ENCODE results near the gene MIOX.

MIOX gene

GRCh38 chr22:50498322-50498890, 11.7 kb downstream of the MIOX start:
- peak; percentile 78 for DNase-seq

GRCh38 chr22:50500452-50500851, 13.8 kb downstream of the MIOX start:
- no peak for DNase-seq

- DNase-seq, result no peak
Observed at GRCh38 chr22:50502096-50502495, 15.4 kb downstream of the MIOX start.

DNA sequence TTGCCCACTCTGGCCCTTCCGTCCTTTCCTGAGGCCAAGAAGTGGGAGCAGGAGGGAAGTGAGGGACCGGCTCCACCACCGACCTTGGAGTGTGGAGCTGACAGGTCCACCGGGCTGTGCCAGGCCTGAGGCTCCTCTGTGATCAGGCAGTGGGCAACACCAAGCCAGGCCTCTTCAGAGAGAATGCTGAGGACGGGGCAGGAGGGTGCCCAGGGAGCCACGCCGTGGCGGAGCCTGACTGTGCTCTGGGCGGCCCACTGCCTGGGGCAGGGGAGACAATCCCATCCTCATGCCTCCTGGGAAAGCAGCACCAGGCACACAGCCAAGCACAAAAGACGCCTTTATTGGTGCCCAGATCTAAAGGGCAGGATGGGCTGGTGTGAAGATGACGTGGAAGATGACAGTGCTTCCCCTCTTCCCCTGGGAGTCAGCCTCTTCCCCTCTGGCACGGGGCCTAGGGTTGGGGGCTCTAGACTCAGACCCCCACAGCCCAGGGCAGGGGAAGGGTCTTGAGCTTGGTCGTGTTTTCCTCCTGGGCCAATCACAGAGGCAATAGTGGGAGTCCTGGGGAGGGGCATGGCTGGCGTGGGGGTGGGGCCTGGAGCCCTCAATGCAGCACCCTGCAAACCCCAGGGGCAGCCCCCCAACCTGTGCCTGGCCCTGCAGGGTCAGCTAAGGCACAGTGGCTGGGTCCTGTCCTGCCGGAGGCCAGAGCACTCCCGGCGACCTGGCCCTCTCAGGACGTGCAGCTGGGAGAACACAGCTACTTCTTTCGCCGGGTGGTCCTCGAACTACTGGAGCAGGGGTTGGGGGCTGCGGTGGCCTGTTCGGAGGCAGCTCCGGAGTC, 16.2 kb downstream of the MIOX start:
- no peak for DNase-seq

DNA sequence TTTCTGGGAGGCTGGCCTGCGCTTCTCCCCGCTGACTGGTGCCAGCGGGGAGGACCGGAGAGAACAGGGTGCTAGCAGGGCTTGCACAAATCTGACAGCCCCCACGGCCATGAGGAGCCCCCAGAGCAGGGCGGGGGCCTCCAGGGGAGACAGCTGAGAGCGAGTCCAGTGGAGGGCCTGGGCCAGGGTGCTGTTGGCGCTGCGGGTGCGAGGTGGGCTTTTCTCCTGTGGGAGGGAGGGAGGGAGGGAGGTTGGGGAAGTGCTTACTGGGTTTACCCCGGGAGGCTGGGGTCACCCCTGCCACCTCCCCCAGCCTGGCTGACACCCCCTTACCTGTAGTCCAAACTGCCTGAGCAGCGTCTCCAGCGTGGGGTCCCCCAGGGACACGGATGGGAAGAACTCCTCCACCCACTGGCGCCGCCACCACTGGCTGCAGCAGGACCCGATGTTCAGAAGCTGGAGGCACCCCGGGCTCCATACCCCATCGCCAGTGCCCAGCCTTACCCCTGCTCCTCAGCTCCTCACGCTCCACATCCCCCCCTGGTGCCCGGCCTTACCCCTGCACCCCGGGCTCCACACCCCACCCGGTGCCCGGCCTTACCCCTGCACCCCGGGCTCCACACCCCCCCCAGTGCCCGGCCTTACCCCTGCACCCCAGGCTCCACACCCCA, 17.0 kb downstream of the MIOX start:
- no peak for DNase-seq

GRCh38 chr22:50504369-50505211, 17.9 kb downstream of the MIOX start:
- peak; percentile 15 for DNase-seq

DNA sequence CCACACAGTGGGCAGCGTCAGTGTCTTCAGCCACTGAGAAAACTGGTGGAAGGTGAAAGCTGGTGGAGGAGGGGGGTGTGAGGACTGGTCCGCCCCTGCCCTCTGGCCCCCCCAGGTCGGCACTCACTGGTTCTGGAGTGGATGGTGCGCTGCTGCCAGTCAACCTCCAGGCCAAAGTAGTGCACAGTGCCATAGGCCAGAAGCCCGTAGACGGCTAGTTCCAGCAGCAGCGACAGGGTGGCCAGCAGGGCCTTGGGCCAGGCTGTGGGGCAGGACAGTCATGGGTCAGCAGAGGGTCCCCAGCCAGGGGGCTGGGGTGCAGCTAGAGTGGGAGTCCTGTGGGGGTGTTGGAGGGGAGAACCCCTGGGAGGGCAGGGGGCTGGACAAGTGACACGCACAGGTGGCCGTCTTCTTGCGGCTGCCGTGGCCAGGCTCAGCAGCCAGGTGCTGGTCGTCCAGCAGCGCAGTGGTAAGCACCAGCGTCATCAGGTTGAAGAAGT, 18.7 kb downstream of the MIOX start:
- no peak for DNase-seq

DNA sequence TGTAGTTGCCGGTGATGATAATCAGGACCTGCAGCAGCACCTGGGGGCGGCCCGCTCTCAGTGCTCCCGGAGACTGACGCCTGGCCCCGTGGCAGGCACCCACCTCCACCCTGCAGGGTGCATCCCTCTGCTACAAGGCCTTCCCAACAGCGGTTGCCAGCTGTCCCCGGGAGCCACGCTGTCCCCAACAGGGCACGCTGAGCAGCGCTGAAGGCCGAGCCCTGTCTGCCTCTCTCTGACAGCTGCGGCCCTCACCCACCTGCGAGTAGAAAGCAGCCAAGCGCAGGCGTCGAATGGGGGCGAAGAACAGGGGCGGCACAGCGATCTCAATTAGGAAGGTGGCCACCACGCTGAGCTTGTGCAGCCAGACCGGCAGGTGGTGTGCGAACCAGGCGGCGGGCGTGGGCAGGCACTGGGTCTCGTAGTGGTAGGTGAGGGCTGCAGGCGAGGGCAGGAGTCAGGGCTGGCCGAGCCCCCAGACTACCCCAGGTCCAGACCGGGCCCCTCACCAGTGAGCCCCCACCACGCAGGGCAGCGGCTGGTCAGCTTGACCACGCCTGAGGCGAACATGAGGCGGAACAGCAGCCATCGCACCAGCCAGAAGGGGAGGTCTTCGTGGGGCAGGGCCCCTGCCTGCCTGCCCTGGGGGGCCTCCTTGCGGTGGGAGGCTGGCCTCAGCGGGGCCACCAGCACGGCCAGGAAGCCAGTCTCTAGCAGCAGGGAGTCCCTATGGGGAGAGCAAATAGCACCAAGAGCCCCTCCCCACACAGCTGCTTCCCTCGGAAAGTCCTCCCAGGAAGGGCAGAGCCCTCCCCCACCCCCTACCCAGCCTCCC, 19.3 kb downstream of the MIOX start:
- peak; percentile 41 for DNase-seq

- peak; percentile 28 for DNase-seq
Observed at GRCh38 chr22:50506611-50507420, 20.2 kb downstream of the MIOX start.

GRCh38 chr22:50507421-50507990, 20.8 kb downstream of the MIOX start, which contains the start of gene LMF2:
Gene LMF2, minus strand, starts transcription at chr22:50507702. Its CDS starts 27 bp downstream, at chr22:50507675.
- DNase-seq, result peak; percentile 59

DNA sequence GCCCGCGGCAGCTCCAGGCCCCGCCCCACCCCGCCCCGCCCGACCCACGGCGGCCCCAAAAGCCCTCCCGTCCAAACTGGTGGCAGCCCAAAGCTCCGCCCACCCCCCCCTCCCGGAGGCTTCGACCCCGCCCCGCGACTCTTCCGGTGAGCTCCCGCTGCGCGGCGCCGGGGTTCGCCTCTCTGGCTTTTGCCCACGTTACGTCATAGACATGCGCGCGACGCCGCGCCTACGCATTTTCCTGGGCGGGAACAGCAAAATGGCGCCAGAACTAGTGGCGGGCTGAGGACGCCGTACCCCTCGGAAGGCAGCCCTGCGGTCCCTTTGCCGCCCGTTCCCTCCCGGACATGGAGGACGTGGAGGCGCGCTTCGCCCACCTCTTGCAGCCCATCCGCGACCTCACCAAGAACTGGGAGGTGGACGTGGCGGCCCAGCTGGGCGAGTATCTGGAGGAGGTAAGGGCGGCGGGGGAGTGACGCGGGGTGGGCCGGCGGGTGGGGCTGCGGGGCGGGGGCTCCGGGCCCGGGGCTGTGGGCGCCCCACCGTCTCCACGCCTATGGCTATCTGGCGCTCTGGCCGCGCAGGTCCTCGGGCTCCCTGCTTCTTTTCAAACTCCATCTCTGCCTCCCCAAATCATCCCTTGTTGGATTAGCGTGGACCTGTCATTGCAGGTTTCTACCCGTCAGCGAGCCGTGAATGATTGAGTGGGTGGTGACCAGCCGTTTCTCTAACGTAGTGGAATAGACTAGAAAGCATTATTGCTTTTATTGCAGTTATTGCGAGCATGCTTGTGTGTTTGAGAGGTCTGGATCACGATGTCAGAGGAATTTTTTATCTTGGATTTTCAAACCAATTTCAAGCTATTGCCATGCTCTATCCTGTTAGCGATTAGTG, 21.6 kb downstream of the MIOX start, which contains the start of gene NCAPH2:
Gene NCAPH2, plus strand, starts transcription at position 234 of the 894 bp plus-strand sequence. Its CDS starts 114 bp downstream, at position 348.
- peak; percentile 94 for DNase-seq

GRCh38 chr22:50508897-50509296, 22.2 kb downstream of the MIOX start:
- DNase-seq, result no peak

GRCh38 chr22:50513175-50513574, 26.5 kb downstream of the MIOX start:
- DNase-seq, result no peak

DNA sequence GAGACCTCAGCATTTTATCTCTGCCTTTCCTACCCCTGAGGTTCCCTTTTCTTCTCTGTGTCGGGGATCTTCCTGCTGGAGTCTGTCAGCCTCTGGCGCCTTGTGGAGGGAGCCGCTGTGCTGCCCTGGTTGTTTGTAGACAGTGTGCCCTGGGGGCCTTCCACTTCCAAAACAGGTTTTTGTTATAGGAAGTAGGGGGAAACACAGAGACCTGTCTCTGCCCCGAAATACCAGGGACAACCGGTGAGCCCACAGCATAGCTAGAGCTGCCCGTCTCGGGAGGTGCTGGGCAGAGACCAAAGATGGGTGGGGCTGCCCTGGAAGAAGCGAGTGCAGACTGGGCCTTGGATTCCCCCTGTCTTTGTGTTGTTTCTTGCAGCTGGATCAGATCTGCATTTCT, 29.4 kb downstream of the MIOX start:
- DNase-seq, result no peak

DNA sequence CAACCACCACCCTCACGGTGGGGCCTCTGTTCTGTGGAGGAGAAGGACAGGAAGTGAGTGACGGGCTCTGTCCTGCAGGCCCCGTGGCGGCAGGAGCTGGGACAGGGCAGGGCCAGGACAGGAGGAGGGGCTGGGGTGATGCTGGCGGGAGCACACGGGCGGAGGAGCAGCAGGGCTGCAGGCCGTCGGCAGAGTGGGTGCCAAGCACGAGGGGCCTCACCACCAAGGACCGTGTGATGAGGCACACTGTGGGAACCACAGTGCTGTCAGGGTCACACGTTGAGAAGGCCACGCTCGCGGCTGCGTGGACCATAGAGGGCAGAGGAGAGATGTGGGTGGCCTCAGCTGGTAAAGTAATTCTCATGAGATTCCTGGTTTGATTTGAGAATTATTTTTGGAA, 30.2 kb downstream of the MIOX start:
- DNase-seq, result no peak

DNA sequence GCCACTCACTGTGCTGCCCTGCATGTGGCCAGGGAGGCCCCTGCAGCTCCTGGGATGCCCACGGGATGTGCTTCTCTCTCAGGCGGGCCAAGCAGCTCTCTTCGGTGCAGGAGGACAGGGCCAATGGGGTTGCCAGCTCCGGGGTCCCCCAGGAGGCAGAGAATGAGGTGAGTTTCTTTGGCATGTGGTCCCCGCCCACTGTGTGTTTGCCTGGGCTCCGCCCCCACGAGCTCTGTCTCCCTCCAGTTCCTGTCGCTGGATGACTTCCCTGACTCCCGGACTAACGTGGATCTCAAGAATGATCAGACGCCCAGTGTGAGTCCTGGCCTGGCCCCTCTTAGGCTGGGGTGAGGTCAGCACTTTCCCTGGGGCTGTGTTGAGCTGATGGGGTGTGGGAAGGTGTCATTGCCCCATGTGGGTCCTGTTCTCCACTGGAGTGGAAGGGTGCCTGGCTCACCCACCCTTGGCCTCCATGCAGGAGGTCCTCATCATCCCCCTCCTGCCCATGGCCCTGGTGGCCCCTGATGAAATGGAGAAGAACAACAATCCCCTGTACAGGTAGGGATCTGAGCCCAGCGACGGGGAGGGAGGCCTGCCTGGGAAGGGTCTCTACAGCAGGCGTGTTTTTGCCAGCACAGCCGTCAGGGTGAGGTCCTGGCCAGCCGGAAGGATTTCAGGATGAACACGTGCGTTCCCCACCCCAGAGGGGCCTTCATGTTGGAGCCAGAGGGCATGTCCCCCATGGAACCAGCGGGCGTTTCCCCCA, 31.0 kb downstream of the MIOX start:
- DNase-seq, result no peak

- no peak for DNase-seq
Observed at GRCh38 chr22:50518606-50519005, 31.9 kb downstream of the MIOX start.

GRCh38 chr22:50519151-50519550, 32.5 kb downstream of the MIOX start:
- DNase-seq, result no peak

Data from NCI-H1694 treated with DMSO at 0.1 percent for 48 hours (cell line).